HFF-Myc (cell line): ENCODE results near the gene OXCT2.
A peak's percentile ranks its signal among the peaks of the same experiment; 100 is the strongest.
"Not testable (repeated sequence)": the region's sequence is repeated elsewhere in the genome, so short reads cannot be mapped to it uniquely, and the experiment has no call there.

ENCODE experiments used
- DNase-seq: peaks from one replicate; pipeline ENCODE4 v3.0.0-alpha.2; 2011; ENCODE audit warnings: low read depth; ENCODE audit errors: extremely low read depth
- H3K4me3 ChIP-seq: replicated peaks from 2 replicates; pipeline ENCODE4 v1.5.1; 2011; ENCODE audit warnings: low read depth, mild to moderate bottlenecking, control low read depth, low read length
- TF ChIP-seq, protein P1 (sequence below): IDR thresholded peaks from 2 replicates; pipeline ENCODE4 v1.5.1; 2012; ENCODE audit warnings: mild to moderate bottlenecking, low read depth, low read length, control low read depth; ENCODE audit errors: missing control alignments

The OXCT2 gene

DNA sequence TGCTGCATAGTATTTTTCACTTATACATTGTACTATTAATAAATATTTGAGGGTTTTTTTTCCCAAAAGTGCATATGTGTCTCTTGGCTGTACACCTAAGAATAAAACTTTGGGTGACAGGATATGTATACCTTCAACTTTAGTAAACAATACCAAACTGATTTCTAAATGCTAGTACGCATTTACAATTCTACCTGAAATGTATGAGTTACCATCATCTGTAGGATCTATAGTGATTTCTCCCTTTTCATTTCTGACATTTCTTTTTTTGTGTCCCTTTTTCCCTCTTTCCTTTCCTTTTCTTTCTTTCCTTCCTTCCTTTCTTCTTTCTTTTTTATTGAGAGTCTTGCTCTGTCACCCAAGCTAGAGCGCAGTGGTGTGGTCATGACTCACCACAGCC lies 34.2 kb upstream of the OXCT2 start:
- TF ChIP-seq, protein P1, sequence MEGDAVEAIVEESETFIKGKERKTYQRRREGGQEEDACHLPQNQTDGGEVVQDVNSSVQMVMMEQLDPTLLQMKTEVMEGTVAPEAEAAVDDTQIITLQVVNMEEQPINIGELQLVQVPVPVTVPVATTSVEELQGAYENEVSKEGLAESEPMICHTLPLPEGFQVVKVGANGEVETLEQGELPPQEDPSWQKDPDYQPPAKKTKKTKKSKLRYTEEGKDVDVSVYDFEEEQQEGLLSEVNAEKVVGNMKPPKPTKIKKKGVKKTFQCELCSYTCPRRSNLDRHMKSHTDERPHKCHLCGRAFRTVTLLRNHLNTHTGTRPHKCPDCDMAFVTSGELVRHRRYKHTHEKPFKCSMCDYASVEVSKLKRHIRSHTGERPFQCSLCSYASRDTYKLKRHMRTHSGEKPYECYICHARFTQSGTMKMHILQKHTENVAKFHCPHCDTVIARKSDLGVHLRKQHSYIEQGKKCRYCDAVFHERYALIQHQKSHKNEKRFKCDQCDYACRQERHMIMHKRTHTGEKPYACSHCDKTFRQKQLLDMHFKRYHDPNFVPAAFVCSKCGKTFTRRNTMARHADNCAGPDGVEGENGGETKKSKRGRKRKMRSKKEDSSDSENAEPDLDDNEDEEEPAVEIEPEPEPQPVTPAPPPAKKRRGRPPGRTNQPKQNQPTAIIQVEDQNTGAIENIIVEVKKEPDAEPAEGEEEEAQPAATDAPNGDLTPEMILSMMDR, result no peak
- no peak for DNase-seq
- H3K4me3 ChIP-seq, result no peak overlapping the region

DNA sequence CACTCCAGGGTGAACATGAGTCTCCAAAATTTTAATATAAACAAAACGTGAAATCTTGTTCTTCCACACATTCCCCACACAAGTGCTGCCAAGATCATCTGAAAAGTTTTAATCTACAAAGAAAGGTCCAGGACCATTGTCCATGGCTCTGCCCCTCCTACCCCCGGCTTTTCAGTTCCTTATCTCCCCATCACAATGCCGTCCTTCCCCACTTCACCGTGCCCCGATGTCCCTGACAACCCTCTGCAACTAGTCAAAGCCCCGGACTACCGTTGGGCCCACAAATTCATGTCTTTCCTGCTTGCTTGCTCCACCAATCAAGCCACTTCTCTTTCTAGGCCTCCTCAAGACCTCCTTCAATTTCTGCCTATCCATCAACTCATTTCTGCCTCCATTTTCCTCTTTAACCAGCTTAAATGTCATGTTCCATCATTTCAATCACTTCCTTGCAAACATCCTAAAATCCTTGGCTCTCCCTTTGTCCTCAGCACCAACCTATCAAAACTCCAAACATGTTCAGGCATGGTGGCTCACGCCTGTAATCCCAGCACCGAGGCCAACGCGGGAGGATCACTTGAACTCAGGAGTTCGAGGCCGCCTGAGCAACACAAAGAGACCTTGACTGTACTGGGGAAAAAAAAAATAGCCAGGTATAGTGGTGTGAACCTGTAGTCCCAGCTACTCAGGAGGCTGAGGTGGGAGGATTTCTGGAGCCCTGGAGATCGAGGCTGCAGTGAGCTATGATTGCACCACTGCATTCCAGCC lies 31.5 kb upstream of the OXCT2 start:
- no peak for DNase-seq
- H3K4me3 ChIP-seq, result no peak overlapping the region
- TF ChIP-seq, protein P1, result no peak

DNA sequence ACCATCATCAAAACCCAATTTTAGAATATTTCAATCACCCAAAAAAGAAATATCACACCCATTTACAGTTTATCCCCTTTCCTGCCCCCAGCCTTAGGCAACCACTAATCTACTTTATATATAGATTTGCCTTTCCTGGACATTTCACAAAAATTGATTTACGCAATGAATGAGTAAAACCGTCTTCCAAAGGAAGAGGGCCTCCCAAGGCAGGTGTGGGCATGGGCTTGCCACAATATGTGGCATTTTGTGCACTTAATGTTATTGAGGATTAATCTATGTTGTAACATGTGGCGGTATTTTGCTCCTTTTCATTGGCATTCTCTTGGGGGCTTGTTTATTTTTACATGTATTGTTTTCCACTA lies 29.3 kb upstream of the OXCT2 start:
- DNase-seq, result no peak
- TF ChIP-seq, protein P1, result no peak
- no peak overlapping the region for H3K4me3 ChIP-seq

DNA sequence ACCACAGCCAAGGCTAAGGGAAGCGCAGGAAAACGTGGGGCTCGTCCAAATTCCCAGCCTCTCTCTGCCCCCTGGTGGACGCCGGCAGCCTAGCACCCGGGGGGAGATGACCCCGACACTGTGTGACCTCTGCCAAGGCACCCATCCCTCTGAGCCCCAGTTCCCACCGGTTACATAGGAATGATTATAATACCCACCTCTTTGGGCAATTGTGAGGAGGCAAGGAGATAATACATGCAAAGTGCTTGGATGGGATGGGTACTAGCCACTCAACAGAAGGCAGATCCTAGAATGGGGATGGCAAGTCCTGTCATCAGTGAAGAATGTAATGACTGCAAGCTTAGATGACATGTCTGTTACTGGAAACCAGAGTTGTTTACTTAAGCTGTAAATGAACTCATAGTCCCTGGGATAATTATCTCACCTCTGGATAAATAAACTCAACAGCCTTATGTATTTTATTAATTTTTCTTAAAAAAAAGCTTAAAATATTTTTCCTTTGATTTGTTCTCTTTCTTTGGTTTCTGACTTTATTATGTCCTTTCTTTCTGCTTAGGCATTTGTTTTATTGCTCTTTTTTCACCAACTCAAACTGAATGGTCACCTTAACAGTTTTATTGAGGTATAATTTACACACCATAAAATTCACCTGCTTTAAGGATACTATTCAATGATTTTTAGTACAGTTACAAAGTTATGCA lies 28.8 kb upstream of the OXCT2 start:
- TF ChIP-seq, protein P1, result peak; percentile 78
- no peak for DNase-seq
- H3K4me3 ChIP-seq, result no peak overlapping the region

DNA sequence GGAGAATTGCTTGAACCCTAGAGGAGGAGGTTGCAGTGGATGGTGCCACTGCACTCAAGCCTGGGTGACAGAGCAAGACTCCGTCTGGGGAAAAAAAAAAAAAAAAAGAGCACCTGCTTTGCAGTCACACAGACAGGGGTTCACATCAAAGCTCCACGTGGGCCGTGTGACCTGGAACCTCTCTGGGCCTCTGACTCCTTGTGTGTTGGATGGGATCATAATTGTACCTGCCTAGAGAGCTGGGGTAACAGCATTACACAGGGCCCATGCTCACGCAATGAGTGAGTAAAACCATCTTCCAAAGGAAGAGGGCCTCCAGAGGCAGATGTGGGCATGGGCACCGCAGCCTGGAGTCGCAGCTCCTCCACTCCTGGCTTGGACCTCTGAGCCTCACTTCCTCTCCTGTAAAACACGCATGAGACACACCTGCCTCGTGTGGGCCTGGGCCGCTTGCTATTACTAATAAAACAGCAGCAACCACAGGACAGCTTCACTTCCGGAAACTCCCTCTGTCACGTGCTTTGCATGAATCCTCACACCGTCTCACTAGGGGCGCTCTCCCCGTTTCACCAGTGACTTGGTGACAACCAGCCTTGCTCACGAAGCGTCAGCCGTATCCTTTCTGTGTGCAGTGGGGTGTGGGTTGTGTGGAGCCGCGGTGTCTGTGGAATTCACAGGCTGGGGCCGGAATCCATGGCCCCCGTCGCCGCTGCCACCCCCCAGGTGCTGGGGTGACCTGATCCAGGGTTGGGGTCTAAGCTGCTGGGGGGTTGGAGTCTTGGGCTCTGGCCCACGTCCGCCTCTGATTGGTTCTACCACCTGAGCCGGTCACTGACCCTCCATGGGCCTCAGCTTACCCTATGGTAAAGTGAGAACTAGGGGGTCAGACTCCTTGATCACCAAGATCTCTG lies 28.0 kb upstream of the OXCT2 start:
- DNase-seq, result peak; percentile 25
- H3K4me3 ChIP-seq, result not testable (repeated sequence)

DNA sequence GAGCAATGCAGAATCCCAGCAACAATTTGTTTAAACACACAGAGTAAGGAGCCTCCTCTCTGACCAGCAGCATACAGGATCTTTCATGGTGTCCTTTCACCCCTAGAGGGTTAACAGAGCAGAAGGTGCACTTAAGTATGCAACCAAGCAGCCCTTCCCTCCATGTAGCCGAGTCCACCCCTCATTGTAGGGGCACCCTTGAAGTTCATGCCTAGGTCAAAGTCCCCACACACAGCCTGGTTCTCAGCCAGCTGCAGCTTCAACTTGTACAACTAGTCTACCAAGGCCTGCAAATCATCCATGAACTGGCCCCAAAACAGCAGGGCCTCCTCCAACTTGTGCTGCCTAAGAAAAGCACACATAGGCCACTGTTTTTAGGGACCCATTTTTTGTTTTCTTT lies 24.5 kb upstream of the OXCT2 start:
- TF ChIP-seq, protein P1, result no peak
- no peak for DNase-seq

DNA sequence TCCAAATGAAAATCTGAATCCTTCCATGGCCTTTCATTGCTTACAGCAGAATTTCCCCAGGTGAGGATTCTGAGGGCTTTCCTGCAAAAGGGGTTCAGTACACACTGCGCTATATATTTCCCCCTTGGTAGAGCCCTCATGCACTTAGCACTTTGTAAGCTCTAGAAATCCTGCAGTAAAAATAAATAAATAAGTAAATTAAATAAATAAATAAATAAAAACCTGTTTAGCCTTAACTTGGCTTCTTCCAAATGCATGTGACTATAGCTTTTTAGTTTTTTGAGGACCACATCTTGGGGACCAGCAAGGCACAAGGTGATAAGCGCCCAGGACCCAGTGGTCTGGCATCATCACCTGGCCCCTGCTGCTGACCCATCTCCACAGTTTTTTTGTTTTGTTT lies 20.7 kb upstream of the OXCT2 start:
- no peak for DNase-seq
- TF ChIP-seq, protein P1, result no peak
- H3K4me3 ChIP-seq, result no peak overlapping the region

More for the DNA sequence above, 24.5 kb upstream of the OXCT2 start:
- H3K4me3 ChIP-seq, result no peak overlapping the region
